Measurements from ENCODE around the gene SOX8.
A peak's percentile ranks its signal among the peaks of the same experiment; 100 is the strongest.
"Not testable (repeated sequence)": the region's sequence is repeated elsewhere in the genome, so short reads cannot be mapped to it uniquely, and the experiment has no call there.

The SOX8 gene

GRCh38 chr16:1025183-1025809, 43.7 kb downstream of the SOX8 start:
- H3K9me2 ChIP-seq (replicated peaks; ENCODE audit: insufficient read depth, low read length); H3K36me3 ChIP-seq (ENCODE audit: low read length); H3K4me2 ChIP-seq (ENCODE audit: low read depth, low read length, poor library complexity, severe bottlenecking); H3K27ac ChIP-seq (ENCODE audit: low read depth, low read length); H3K4me3 ChIP-seq (ENCODE audit: insufficient read depth, low read length, poor library complexity, severe bottlenecking); H4K20me1 ChIP-seq (ENCODE audit: low read depth, low read length); H3K9ac ChIP-seq (ENCODE audit: low read length); H3K27me3 ChIP-seq (ENCODE audit: low read length); H3K79me2 ChIP-seq (ENCODE audit: insufficient read depth, low read length); H2AFZ ChIP-seq (ENCODE audit: low read depth, low read length, severe bottlenecking); H3F3A ChIP-seq (ENCODE audit: insufficient read depth); H3K9me3 ChIP-seq (ENCODE audit: insufficient read depth, low read length): not testable (repeated sequence)
- peak; percentile 97 for TF ChIP-seq EZH2phosphoT487 (conservative IDR thresholded peaks at IDR 0.05; ENCODE audit: low read length)

GRCh38 chr16:1026057-1026783, 44.6 kb downstream of the SOX8 start:
- no peak overlapping the region for H3K4me2 ChIP-seq (ENCODE audit: low read depth, low read length, poor library complexity, severe bottlenecking)
- no peak overlapping the region for H3K27ac ChIP-seq (ENCODE audit: low read depth, low read length)
- H4K20me1 ChIP-seq (ENCODE audit: low read depth, low read length) = no peaks in the 10 kb centered on the region
- no peaks in the 10 kb centered on the region for H3F3A ChIP-seq (ENCODE audit: insufficient read depth)
- no peak overlapping the region for H2AFZ ChIP-seq (ENCODE audit: low read depth, low read length, severe bottlenecking)
- no peaks in the 10 kb centered on the region for H3K27me3 ChIP-seq (ENCODE audit: low read length)
- H3K79me2 ChIP-seq (ENCODE audit: insufficient read depth, low read length) = no peaks in the 10 kb centered on the region
- TF ChIP-seq, protein P1, sequence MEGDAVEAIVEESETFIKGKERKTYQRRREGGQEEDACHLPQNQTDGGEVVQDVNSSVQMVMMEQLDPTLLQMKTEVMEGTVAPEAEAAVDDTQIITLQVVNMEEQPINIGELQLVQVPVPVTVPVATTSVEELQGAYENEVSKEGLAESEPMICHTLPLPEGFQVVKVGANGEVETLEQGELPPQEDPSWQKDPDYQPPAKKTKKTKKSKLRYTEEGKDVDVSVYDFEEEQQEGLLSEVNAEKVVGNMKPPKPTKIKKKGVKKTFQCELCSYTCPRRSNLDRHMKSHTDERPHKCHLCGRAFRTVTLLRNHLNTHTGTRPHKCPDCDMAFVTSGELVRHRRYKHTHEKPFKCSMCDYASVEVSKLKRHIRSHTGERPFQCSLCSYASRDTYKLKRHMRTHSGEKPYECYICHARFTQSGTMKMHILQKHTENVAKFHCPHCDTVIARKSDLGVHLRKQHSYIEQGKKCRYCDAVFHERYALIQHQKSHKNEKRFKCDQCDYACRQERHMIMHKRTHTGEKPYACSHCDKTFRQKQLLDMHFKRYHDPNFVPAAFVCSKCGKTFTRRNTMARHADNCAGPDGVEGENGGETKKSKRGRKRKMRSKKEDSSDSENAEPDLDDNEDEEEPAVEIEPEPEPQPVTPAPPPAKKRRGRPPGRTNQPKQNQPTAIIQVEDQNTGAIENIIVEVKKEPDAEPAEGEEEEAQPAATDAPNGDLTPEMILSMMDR (IDR thresholded peaks at IDR 0.05; ENCODE audit: insufficient read depth, low read length, poor library complexity, severe bottlenecking) = no peak
- no peak for TF ChIP-seq EZH2phosphoT487 (conservative IDR thresholded peaks at IDR 0.05; ENCODE audit: low read length)
- H3K9ac ChIP-seq (ENCODE audit: low read length) = no peak overlapping the region
- H3K36me3 ChIP-seq (ENCODE audit: low read length) = no peaks in the 10 kb centered on the region
- H3K4me3 ChIP-seq (ENCODE audit: insufficient read depth, low read length, poor library complexity, severe bottlenecking) = no peak overlapping the region
- H3K9me3 ChIP-seq (ENCODE audit: insufficient read depth, low read length) = no peaks in the 10 kb centered on the region
- no peaks in the 10 kb centered on the region for H3K9me2 ChIP-seq (replicated peaks; ENCODE audit: insufficient read depth, low read length)

GRCh38 chr16:1026784-1027500, 45.4 kb downstream of the SOX8 start:
- Histone ChIP-seq H3K9ac (ENCODE audit: low read length) (no peak overlapping the region), H3K4me3 (ENCODE audit: insufficient read depth, low read length, poor library complexity, severe bottlenecking) (no peak overlapping the region), H3K79me2 (ENCODE audit: insufficient read depth, low read length) (no peaks in the 10 kb centered on the region), H3K36me3 (ENCODE audit: low read length) (no peaks in the 10 kb centered on the region), H3K27me3 (ENCODE audit: low read length) (no peaks in the 10 kb centered on the region), H3K9me2 (replicated peaks; ENCODE audit: insufficient read depth, low read length) (no peaks in the 10 kb centered on the region), H3F3A (ENCODE audit: insufficient read depth) (no peaks in the 10 kb centered on the region), H3K9me3 (ENCODE audit: insufficient read depth, low read length) (no peaks in the 10 kb centered on the region), H4K20me1 (ENCODE audit: low read depth, low read length) (no peaks in the 10 kb centered on the region), H3K27ac (ENCODE audit: low read depth, low read length) (no peak overlapping the region), H2AFZ (ENCODE audit: low read depth, low read length, severe bottlenecking) (no peak overlapping the region), H3K4me2 (ENCODE audit: low read depth, low read length, poor library complexity, severe bottlenecking) (no peak overlapping the region)
- TF ChIP-seq EZH2phosphoT487 (conservative IDR thresholded peaks at IDR 0.05; ENCODE audit: low read length) = no peak
- TF ChIP-seq, protein P1 (IDR thresholded peaks at IDR 0.05; ENCODE audit: insufficient read depth, low read length, poor library complexity, severe bottlenecking) = no peak

DNA sequence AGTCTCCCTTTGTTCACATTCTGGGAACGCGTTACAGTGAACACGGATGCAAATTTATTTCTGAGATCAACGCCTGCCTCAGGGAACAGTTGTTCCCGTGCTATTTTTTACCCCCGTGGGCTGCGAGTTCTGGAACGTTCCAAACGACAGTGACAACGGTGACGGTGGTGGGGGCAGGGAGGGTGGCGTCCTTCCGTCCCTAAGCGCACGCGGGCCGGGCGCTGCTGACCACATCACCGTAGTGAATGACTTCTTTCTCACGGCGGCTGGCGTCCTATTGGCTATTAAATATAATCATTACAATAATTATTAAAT, 45.9 kb downstream of the SOX8 start:
- H3K36me3 ChIP-seq (ENCODE audit: low read length) = no peaks in the 10 kb centered on the region
- no peaks in the 10 kb centered on the region for H3K27me3 ChIP-seq (ENCODE audit: low read length)
- no peaks in the 10 kb centered on the region for H3K79me2 ChIP-seq (ENCODE audit: insufficient read depth, low read length)

More for the DNA sequence above, 45.9 kb downstream of the SOX8 start:
- TF ChIP-seq, protein P1 (IDR thresholded peaks at IDR 0.05; ENCODE audit: insufficient read depth, low read length, poor library complexity, severe bottlenecking) = no peak
- TF ChIP-seq EZH2phosphoT487 (conservative IDR thresholded peaks at IDR 0.05; ENCODE audit: low read length) = no peak
- H3K9me3 ChIP-seq (ENCODE audit: insufficient read depth, low read length) = no peaks in the 10 kb centered on the region
- no peaks in the 10 kb centered on the region for H3K9me2 ChIP-seq (replicated peaks; ENCODE audit: insufficient read depth, low read length)
- no peak overlapping the region for H3K4me2 ChIP-seq (ENCODE audit: low read depth, low read length, poor library complexity, severe bottlenecking)
- H2AFZ ChIP-seq (ENCODE audit: low read depth, low read length, severe bottlenecking) = no peak overlapping the region
- no peak overlapping the region for H3K9ac ChIP-seq (ENCODE audit: low read length)
- H3K4me3 ChIP-seq (ENCODE audit: insufficient read depth, low read length, poor library complexity, severe bottlenecking) = no peak overlapping the region
- H3F3A ChIP-seq (ENCODE audit: insufficient read depth) = no peaks in the 10 kb centered on the region
- H4K20me1 ChIP-seq (ENCODE audit: low read depth, low read length) = no peaks in the 10 kb centered on the region
- no peak overlapping the region for H3K27ac ChIP-seq (ENCODE audit: low read depth, low read length)

Data from SU-DHL-6 (cell line).